Keratinocyte (primary cell): ENCODE measurements around the gene KLHL28. TPM values are rescaled to one million over a fixed set of nuclear protein-coding genes. Genes with fewer than 3 reads are reported as not detected.

Experiments
- DNase-seq: peaks from one replicate; pipeline ENCODE4 v3.0.0-alpha.2; 2011; ENCODE audit warnings: low read depth, missing footprints, low spot score
- FAIRE-seq: peaks from 2 replicates; lab custom pipeline; 2011; peaks lifted over from hg19 to GRCh38; lab: Jason Lieb, UNC
- H2AFZ ChIP-seq: 2 replicates; pipeline ENCODE4 v1.6.0; 2012; ENCODE audit warnings: low read length, control low read depth, inconsistent platforms; ENCODE audit not compliant: control insufficient read depth
- H3K27ac ChIP-seq: 2 replicates; pipeline ENCODE4 v1.5.1; 2011; ENCODE audit warnings: low read length; ENCODE audit not compliant: control insufficient read depth, insufficient read depth
- H3K27me3 ChIP-seq: 3 replicates; pipeline ENCODE4 v1.6.0; 2011; ENCODE audit warnings: low read length; ENCODE audit not compliant: control insufficient read depth, insufficient read depth; ENCODE audit errors: extremely low read depth
- H3K36me3 ChIP-seq, 2 experiments: 2 replicates in 1 of 2; 3 replicates in 1 of 2; pipeline ENCODE4 v1.5.1; 2011; ENCODE audit warnings: low read length in 2 of 2, mild to moderate bottlenecking in 1 of 2; ENCODE audit not compliant: control insufficient read depth in 2 of 2, insufficient read depth in 2 of 2; ENCODE audit errors: extremely low read depth in 1 of 2
- H3K4me1 ChIP-seq: 3 replicates; pipeline ENCODE4 v1.5.1; 2011; ENCODE audit warnings: low read length; ENCODE audit not compliant: control insufficient read depth, insufficient read depth; ENCODE audit errors: extremely low read depth
- H3K4me2 ChIP-seq: 3 replicates; pipeline ENCODE4 v1.6.0; 2011; ENCODE audit warnings: low read depth, low read length; ENCODE audit not compliant: control insufficient read depth, insufficient read depth; ENCODE audit errors: extremely low read depth
- H3K4me3 ChIP-seq, 3 experiments: fragments of 200-600 bp in 1 of 3; sonication (generic) in 1 of 3; 2 replicates in 2 of 3; 3 replicates in 1 of 3; pipeline ENCODE4 v1.5.1; 2011 to 2016; ENCODE audit warnings: low read length in 3 of 3, mild to moderate bottlenecking in 3 of 3, control low read depth in 2 of 3, inconsistent platforms in 1 of 3, low read depth in 1 of 3, mixed read lengths in 1 of 3, mixed run types in 1 of 3, moderate library complexity in 1 of 3; ENCODE audit not compliant: control insufficient read depth in 2 of 3, insufficient read depth in 2 of 3; ENCODE audit errors: extremely low read depth in 1 of 3
- H3K79me2 ChIP-seq: 2 replicates; pipeline ENCODE4 v1.6.0; 2012; ENCODE audit warnings: low read length; ENCODE audit not compliant: control insufficient read depth, insufficient read depth
- H3K9ac ChIP-seq: 3 replicates; pipeline ENCODE4 v1.6.0; 2011; ENCODE audit warnings: low read length; ENCODE audit not compliant: control insufficient read depth, insufficient read depth; ENCODE audit errors: extremely low read depth
- H3K9me1 ChIP-seq: 3 replicates; pipeline ENCODE4 v1.6.0; 2011; ENCODE audit warnings: low read length; ENCODE audit not compliant: control insufficient read depth, insufficient read depth; ENCODE audit errors: extremely low read depth
- H3K9me3 ChIP-seq: 2 replicates; pipeline ENCODE4 v1.5.1; 2012; ENCODE audit warnings: low read depth, low read length; ENCODE audit not compliant: control insufficient read depth
- H4K20me1 ChIP-seq: 3 replicates; pipeline ENCODE4 v1.6.0; 2011; ENCODE audit warnings: low read length; ENCODE audit not compliant: control insufficient read depth, insufficient read depth; ENCODE audit errors: extremely low read depth
- CTCF ChIP-seq, 3 experiments: IDR thresholded peaks in 1 of 3; conservative IDR thresholded peaks in 1 of 3; optimal IDR thresholded peaks in 1 of 3; 2 replicates in 2 of 3; 3 replicates in 1 of 3; pipeline versions ENCODE3 to v1.5.1; 2011; ENCODE audit warnings: low read length in 3 of 3, mild to moderate bottlenecking in 3 of 3, moderate library complexity in 2 of 3, control low read depth in 1 of 3, inconsistent platforms in 1 of 3; ENCODE audit not compliant: insufficient read depth in 2 of 3; ENCODE audit errors: extremely low read depth in 1 of 3
- EZH2 ChIP-seq: IDR thresholded peaks from one replicate; pipeline ENCODE4 v1.6.1; 2012; ENCODE audit warnings: inconsistent platforms, mild to moderate bottlenecking, low read length, moderate library complexity
- dilution Hi-C: fragments of 300-500 bp; cut with MboI; formaldehyde crosslinking; loops from one replicate; pipeline ENCODE4 v1.7.0; 2020; ENCODE audit warnings: low sequenced_read_pairs; ENCODE audit not compliant: extremely low pct_ligation_motif_present
- polyA plus RNA-seq, 5 experiments: library from polyadenylated mRNA; depleted of rRNA in 3 of 5; stranded (reverse) in 3 of 5; stranded (forward) in 1 of 5; unstranded in 1 of 5; fragments of >200 nt; gene quantifications; 1 replicate in 1 of 5; 2 replicates in 3 of 5; 3 replicates in 1 of 5; pipeline versions ENCODE4 v1.2.1 to v1.2.3, GENCODE V29; 2011 to 2012; ENCODE audit warnings: missing spikeins in 2 of 5, low read depth in 1 of 5, low replicate concordance in 1 of 5

The KLHL28 gene
- polyA plus RNA-seq, 1 donor (not counting 4 experiments of a cell fraction or from before 2014, with no cell fraction given) = 6.1 TPM

- H3K27ac ChIP-seq = no peak overlapping the region
- peaks cover 7 to 9% of the 10 kb centered on the region in 2 experiments for H3K36me3 ChIP-seq
- no peak for FAIRE-seq
- no peak overlapping the region for H2AFZ ChIP-seq
- TF ChIP-seq EZH2 (no peak), CTCF (optimal IDR thresholded peaks at IDR 0.05 in 1 of 3, IDR thresholded peaks at IDR 0.05 in 1 of 3, conservative IDR thresholded peaks at IDR 0.05 in 1 of 3; ENCODE audit: extremely low read depth in 1 of 3, insufficient read depth in 2 of 3, low read length in 3 of 3) (no peak)
- H3K9me1 ChIP-seq = no peaks in the 10 kb centered on the region
- H4K20me1 ChIP-seq = no peaks in the 10 kb centered on the region
- H3K4me2 ChIP-seq = no peak overlapping the region
- peaks cover 4% of the 10 kb centered on the region for H3K79me2 ChIP-seq
- no peaks in the 10 kb centered on the region for H3K9me3 ChIP-seq
- dilution Hi-C loops = no loop called here
- H3K4me3 ChIP-seq = no peak overlapping the region
- DNase-seq = no peak
- H3K9ac ChIP-seq = no peak overlapping the region
- H3K4me1 ChIP-seq = no peaks in the 10 kb centered on the region
- H3K27me3 ChIP-seq = no peaks in the 10 kb centered on the region
These were observed 17.6 kb downstream of the KLHL28 start for GRCh38 chr14:44944107-44944506.

- H3K9me3 ChIP-seq = no peaks in the 10 kb centered on the region
- H3K4me3 ChIP-seq = no peak overlapping the region
- no peaks in the 10 kb centered on the region for H4K20me1 ChIP-seq
- dilution Hi-C loops = no loop called here
- no peak for DNase-seq
- H2AFZ ChIP-seq = no peak overlapping the region
- no peak overlapping the region for H3K27ac ChIP-seq
- no peak overlapping the region for H3K9ac ChIP-seq
- no peaks in the 10 kb centered on the region for H3K27me3 ChIP-seq
- no peaks in the 10 kb centered on the region for H3K79me2 ChIP-seq
- H3K4me2 ChIP-seq = no peak overlapping the region
- TF ChIP-seq CTCF (optimal IDR thresholded peaks at IDR 0.05 in 1 of 3, IDR thresholded peaks at IDR 0.05 in 1 of 3, conservative IDR thresholded peaks at IDR 0.05 in 1 of 3; ENCODE audit: extremely low read depth in 1 of 3, insufficient read depth in 2 of 3, low read length in 3 of 3) (no peak), EZH2 (no peak)
- no peaks in the 10 kb centered on the region for H3K4me1 ChIP-seq
- FAIRE-seq = no peak
- peaks cover 7 to 9% of the 10 kb centered on the region in 2 experiments for H3K36me3 ChIP-seq
- no peaks in the 10 kb centered on the region for H3K9me1 ChIP-seq
These were observed 19.3 kb downstream of the KLHL28 start for GRCh38 chr14:44942436-44942835.
